Keratinocyte (primary cell): ENCODE results near the gene FBH1.

Experiments
- CTCF ChIP-seq, 3 experiments: IDR thresholded peaks in 1 of 3; conservative IDR thresholded peaks in 1 of 3; optimal IDR thresholded peaks in 1 of 3; 2 replicates in 2 of 3; 3 replicates in 1 of 3; pipeline versions ENCODE3 to v1.5.1; 2011; ENCODE audit warnings: low read length in 3 of 3, mild to moderate bottlenecking in 3 of 3, moderate library complexity in 2 of 3, control low read depth in 1 of 3, inconsistent platforms in 1 of 3; ENCODE audit not compliant: insufficient read depth in 2 of 3; ENCODE audit errors: extremely low read depth in 1 of 3
- EZH2 ChIP-seq: IDR thresholded peaks from one replicate; pipeline ENCODE4 v1.6.1; 2012; ENCODE audit warnings: inconsistent platforms, mild to moderate bottlenecking, low read length, moderate library complexity

- TF ChIP-seq CTCF (optimal IDR thresholded peaks at IDR 0.05 in 1 of 3, IDR thresholded peaks at IDR 0.05 in 1 of 3, conservative IDR thresholded peaks at IDR 0.05 in 1 of 3; ENCODE audit: extremely low read depth in 1 of 3, insufficient read depth in 2 of 3, low read length in 3 of 3) (no peak), EZH2 (no peak)
Observed at GRCh38 chr10:5862360-5862961, 27.6 kb upstream of the FBH1 start.
